SKM-1 (cell line): ENCODE results near the gene NUP50.

Experiments
- DNase-seq: peaks from one replicate; lab custom pipeline; 2025; ENCODE audit not compliant: unreplicated experiment; lab: John Stamatoyannopoulos, UW

The NUP50 gene, protein sequence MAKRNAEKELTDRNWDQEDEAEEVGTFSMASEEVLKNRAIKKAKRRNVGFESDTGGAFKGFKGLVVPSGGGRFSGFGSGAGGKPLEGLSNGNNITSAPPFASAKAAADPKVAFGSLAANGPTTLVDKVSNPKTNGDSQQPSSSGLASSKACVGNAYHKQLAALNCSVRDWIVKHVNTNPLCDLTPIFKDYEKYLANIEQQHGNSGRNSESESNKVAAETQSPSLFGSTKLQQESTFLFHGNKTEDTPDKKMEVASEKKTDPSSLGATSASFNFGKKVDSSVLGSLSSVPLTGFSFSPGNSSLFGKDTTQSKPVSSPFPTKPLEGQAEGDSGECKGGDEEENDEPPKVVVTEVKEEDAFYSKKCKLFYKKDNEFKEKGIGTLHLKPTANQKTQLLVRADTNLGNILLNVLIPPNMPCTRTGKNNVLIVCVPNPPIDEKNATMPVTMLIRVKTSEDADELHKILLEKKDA

DNA sequence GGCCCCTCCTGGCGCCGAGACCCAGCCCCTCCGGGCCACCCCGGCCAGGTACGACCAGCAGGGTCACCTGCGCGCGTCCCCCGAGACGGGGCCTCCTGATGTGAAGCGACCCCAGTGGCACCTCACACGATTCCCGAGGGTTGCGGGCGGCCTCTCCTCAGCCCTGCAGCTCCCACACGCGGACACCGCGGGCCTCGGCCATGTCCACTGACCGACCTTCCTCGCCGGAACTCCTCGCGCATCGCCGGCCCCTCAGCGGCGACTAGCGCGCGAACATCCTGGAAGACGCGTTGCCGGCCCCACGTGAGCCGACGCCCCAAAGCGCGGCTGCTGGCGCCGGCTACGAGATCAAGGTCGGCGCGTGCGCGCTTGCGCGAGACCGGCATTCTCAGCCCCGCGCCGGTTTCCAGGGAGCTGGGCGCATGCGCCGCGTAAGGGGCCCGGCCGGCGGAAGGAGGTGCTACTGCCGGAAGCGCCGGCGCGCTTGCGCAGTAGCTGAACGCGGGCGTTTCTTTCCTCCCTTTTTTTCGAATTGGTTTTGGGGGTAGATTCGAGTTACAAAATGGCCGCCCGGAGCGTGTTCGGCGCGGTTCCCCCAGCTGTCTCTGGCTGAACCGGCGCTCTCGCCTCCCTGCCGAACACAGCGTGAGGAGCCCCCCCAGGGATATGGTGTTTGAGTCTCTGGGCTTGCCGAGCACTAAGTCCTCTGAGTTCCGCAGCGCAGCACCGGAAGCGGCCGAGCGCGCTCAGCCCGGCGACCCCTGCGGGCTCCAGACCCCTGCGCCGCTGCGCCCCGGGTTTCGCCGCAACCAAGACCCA lies at the start of gene NUP50:
TSS of gene NUP50 (plus strand) at position 475 of the 819 bp plus-strand sequence. CDS start 4,253 bp downstream, outside the sequence.
- DNase-seq, result peak; percentile 94

DNA sequence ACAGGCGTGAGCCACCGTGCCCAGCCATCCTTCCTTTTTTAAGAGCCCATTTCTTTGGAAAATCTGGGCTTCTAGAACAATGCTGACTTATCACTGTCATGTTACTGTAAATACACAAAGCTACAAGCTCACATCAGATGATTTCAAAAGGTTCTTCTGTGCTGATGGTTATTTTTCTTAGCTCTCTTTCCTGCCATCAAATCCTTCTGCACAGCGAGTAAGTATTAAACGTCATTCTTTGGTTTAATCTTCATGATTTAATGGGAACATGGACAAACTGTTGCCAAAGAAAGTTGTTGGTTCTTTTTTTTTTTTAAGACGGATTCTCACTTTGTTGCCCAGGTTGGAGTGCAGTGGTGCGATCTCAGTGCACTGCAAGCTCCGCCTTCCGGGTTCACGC lies 43.3 kb upstream of the NUP50 start:
- no peak for DNase-seq

DNA sequence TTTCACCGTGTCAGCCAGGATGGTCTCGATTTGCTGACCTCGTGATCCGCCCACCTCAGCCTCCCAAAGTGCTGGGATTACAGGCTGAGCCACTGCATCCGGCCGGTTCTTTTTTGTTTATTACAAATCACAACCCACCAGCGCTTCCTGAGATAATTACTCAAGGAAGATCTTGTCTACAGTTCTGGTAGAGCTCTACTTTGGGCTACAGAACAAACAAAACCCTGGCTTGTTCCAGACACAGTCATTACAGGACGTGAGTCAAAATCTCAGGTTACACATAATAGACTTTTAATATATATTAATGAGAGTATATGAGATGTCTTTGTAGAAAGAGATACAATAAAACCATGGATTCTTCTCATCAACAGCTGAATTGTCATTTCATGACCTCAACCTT lies 42.8 kb upstream of the NUP50 start:
- DNase-seq, result no peak

DNA sequence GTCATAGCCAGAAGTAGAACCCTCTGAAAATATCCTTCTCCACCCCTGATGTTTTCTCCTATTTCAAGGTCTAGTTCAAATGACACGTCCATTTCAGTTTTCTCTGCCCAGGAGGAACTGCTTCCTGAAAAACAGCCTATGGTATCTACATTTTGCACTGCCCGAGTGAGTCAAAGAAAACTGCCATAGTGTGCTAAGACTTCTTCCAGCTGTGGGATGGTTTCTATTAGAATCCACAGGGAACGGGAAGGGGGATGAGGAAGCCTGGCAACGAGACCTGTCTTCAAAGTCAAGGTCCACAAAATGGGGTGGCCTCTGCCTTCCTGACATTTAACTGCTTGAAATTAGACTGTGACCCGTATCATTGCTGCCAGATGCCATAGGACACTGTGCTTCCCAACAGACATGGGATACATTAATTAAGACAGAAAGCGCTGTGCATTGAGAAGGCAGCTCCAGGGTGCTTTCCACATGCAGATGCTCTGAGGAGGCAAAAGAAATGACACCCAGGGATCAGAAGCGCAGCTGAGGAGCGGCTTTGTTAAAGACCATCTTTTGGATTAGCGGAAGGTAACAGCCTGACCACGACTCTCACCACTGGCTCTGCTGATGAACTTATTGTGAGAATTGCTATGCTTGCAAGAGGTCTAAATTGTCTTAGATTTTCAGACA lies 39.4 kb upstream of the NUP50 start:
- DNase-seq, result no peak

DNA sequence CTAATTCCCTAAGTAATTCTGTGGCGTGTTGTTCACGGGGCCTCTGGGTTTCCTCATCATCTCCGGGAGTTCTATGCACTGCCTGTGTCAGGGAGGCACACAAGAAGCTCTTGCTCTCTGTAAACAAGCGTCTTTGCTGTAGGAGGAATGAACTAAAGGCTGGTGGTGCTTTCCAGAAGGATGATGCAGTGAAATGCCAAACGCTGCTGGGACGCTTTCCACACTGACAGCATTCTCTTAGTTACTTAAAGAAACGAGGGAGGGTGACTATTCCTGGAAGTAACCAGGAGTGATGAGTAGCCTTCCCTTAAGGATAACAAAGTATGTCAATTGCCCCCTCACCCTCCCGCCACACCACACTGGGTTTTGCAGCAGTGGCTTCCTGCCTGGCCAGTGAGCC lies 38.5 kb upstream of the NUP50 start:
- DNase-seq, result no peak

DNA sequence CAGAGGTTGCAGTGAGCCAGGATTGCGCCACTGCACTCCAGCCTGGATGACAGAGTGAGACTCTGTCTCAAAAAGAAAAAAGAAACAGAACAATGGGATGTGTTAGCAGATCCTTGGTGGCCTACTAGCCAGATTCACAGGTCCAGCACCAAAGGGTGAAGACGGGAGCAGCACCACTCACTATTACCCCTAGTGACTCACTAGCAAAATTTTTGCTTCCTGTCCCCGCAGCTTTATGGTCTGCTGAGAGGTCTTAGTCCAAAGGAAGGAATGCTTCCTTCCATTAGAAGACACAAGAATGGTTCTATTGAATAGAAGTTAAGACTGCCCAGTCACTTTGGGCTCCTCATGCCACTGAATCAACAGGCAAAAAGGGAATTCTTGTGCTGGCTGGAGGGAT lies 35.9 kb upstream of the NUP50 start:
- DNase-seq, result no peak

DNA sequence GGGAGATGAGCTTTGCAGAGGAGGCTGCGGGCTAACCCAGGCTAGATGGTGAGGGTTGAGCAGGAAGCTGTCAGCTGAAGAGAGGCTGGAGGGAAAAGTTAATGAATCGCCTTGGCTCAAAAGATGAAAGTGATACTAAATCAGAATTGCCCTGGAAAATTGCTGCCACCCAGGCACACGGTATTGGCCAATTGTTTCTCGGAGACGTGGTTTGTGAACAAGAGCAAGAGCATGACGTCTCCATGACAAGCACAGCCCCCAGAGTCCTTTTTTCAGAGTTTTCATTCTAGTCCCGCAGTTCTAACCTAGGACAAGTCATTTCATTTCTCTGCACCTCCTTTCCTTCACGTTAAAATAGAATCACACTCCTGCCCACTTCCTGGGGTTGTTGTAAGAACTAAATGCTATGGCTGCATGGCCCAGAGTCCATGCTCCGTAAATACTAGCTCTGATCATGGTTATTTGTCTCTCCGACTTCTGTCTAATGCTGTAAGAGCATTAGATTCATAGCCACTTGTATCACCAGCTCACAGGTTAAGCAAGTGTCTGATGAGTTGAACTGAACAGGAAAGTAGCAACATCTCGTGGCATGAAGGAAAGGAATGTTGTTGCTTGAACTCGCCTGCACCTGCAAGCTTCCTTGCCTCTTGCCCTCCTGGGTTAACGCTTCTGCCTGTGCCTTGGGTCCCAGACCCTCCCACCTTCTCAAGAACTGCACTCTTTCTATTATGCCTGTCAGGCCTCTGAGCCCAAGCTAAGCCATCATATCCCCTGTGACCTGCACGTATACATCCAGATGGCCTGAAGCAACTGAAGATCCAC lies 33.8 kb upstream of the NUP50 start:
- DNase-seq, result no peak

DNA sequence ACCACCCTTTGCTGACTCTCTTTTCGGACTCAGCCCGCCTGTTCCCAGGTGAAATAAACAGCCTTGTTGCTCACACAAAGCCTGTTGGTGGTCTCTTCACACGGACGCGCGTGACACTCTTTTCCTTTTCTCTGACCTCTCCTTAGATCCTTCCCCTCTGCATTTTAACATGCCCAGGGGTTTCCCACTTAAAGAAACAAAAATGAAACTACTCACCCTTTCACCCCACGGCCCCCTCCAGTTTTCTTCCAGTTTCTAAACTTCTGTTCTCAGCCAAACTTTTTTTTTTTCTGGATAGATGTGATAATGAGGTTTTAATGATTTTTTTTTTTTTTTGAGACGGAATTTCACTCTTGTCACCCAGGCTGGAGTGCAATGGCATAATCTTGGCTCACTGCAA lies 32.8 kb upstream of the NUP50 start:
- DNase-seq, result no peak

DNA sequence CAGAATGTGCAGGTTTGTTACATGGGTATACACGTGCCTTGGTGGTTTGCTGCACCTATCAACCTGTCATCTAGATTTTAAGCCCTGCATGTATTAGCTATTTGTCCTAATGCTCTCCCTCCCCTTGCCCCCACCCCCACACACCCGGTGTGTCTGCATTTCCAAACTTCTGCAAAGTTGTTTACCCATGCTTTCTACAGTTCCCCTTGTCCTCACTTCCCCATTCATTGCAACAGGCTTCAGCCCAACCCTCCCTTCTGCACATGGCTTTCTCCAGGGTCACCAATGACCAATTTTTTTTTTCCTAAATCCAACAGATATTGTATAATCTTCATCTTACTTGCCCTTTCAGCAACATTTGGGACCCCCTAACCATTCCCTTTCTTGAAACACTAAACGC lies 32.0 kb upstream of the NUP50 start:
- DNase-seq, result peak; percentile 75

DNA sequence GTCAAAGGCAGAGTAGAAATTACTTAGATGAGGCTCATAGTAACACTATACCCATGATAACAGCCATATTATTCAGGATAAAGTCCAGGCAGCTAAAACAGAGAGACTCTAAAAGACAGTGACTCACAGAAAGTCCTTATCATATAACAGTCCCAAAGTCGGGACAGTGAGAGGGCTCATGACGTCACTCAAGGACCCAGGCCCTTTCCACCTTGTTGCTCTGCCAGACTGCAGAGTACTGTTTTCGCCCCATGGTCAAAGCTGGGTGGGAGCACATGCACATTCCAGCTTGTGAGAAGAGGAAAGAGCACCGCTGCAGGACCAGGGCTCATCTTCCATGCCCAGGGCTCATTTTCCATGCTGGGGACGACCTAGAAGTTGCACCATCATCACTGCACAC lies 29.4 kb upstream of the NUP50 start:
- no peak for DNase-seq

DNA sequence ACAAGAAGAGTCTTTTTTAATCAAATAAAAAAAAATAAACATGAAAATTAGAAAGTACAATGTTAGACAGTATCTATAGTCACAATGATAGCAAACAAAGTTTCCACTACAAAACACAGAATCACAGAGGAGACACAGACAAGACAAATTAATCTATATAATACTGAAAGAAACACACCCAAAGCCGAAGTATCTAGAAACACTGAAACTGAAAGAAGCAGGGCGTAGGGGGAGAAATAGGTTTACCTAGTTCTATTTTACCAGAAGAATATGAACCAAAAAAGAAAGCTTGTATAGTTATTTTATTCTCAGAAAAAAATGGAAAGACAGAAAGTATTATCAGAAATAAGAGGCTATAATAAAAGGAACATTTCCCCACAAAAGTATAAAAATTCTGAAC lies 27.1 kb upstream of the NUP50 start:
- no peak for DNase-seq

DNA sequence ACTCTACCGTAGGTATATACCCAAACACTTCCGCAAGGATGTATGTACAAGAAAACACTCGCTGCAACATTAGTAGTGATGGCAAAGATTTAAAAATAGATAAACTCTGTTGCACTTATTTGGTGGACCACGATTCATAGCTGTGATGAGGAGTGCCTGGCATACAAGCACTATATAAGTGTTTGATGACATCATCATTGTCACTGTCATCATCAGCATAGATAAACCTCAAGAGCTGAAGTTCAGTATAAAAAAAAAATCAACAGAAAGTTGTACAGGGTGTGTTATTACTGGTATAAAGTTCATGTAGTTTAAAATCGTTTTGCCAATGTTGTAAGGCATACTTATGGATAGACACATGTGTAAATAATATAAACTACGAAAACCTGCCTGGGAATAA lies 24.0 kb upstream of the NUP50 start:
- no peak for DNase-seq

DNA sequence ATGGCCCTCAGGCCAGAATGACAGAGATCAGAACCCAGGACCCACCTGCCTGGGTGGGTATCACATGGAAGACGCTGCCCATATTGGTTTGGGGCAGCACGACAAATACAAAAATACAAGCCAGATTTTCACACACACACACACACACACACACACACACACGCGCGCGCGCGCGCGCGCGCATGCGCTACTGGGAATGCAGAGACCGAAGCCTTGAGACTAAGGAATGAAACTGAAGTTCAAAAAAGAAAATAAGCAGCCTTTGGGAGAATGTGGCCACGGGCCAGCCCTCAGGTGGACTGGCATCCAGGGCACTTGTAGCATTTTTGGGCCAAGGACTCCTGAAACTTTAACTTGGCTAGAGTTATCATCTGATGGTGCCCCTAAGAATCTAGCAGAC lies 21.3 kb upstream of the NUP50 start:
- DNase-seq, result no peak

DNA sequence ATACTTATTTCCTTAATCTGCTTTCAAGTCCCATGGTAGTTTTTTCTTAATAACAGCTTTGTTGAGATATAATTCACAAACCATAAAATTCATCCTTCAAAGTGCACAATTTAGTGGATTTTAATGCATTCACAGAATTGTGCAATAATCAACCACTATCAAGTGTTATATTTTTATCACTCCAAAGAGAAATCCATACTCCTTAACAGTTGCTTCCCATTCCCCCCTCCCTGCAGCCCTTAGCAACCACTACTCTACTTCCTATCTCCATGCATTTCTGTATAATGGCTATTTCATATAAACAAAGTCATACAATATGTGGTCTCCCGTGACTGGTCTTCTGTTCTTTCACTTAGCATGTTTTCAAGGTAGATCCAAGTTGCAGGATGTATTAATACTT lies 18.8 kb upstream of the NUP50 start:
- no peak for DNase-seq

DNA sequence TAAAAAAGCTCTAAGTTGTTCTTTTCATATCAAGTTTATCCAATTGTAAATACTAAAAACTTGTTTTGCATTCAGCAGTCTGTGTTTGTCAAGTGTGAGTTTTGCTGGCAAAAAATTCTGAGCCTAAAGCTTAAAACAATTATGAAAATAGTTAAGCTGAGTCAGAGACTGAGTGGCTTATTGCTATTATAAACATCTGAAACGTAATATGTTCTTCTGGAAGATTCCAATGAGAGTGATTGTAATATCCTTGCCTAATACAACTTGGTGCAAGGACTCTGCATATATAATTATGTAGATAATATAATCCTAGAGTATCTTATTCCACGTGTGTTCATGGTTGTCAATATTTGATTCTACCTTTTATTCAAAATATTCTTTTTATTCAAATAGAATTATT lies 14.1 kb upstream of the NUP50 start:
- no peak for DNase-seq

DNA sequence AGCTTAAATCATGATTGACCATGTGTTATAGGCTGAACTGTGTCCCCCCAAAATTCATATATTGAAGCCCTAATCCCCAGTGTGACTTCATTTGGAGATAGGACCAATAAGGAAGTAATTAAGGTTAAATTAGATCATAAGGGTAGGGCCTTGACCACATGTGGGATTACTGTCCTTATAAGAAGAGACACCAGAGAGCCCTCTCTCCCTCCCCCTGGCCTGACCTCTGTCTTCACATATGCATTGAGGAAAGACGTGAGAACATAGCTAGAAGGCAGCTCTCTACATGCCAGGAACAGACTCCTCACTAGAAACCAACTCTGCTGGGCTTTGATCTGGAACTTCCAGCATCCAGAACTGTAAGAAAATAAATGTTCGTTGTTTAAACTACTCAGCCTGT lies 13.6 kb upstream of the NUP50 start:
- DNase-seq, result no peak

DNA sequence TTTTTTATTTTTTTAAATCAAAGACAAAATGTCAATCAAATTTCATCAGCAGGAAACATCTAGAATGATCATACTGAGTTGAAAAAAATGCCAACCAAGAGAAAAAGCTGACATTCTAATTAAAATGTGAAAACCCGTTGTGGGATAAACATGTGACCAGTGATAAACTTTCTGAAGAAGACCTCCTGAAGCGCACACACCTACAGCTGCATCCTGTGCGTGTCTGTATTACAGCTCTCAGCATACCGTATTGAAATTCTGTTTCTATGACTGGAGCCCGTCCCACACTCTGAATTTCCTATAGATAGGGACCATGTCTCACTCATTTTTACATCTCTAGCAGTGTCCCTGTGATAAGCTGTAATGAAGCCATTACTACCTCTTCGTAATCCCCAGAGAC lies 12.2 kb upstream of the NUP50 start:
- no peak for DNase-seq

DNA sequence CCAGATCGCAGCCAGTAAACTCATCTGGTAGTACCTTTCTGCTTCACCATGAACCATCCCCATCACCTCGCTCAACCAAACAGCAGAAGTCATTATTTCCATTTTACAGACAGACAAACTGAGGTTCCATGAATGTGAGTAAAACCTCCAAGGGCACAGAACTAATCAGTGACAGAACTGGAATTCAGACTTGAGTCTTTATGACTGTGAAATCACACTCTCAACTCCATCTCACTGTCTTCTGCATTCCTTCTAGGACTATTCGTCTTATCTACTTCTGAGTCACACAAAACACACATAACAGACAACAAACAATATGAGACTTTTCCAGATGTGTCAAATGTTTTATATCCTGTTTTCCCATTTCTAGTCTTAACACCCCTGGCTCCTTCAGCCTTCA lies 9.3 kb upstream of the NUP50 start:
- no peak for DNase-seq

DNA sequence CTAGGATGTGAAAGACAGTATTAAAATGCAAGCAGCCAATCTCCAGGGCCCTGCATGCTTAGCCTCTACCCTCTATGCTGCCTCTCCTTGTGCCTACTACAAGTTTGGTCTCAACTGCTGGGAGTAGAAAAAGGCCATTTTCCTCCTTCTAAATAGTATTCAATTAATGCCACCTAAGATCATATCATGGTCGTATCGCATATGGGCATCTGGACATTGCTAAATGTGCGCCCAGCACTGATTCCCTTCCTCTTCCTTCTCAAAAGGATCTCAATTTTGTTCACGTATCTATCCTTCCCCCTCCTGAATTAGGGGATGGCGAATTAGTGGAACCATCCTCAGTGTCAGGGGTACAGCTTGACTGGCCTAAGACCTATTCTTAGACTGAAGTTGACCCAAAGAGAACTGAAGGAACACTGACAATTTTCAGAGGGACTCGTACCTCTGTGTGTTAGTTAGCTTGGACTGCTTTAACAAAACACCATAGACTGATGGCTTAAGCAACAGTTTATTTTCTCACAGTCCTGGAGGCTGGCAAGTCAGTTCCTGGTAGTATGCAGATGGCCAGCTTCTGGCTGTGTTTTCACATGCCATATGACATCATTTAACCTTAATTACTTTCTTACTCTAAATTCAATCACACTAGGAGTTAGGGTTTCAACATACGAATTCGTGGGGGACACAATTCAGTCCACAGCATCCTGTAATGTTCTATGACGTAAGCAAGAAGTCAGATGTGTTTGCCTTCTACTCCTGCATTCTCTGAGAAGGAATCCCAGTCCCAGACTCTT lies 8.5 kb upstream of the NUP50 start:
- DNase-seq, result no peak

DNA sequence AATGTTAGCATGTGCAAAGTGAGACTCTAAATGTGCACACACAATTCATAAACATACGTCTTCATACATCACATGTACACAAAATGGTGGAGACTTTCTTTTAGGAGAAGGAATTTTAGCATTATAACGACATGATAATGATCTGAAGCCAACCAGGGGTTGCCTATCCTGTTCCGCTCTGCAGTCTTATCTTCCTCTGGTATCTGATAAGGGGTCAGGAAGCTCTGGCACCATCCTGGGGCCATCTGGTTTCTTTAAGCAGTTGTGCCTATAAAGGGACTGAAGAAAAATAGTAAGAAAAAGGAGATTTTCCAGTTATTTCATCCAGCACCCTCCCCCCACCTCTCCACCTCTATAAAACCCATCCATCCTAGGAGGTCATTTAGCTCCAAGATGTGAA lies 5.8 kb upstream of the NUP50 start:
- no peak for DNase-seq
